Left lung (tissue), 10 donors: ENCODE measurements around the gene ANO5. TPM values are rescaled to one million over a fixed set of nuclear protein-coding genes. Genes with fewer than 3 reads are reported as not detected.

ENCODE experiments used
- ATAC-seq: fragments of 200-7000 bp; cut with Tn5 transposase; one replicate; pipeline ENCODE4 v1.9.1; 2020; ENCODE audit warnings: moderate library complexity
- DNase-seq, 4 donors: peaks; one replicate each; pipeline ENCODE4 v3.0.0-alpha.2; 2013 to 2020
- H3K27ac ChIP-seq, 2 donors: fragments of 200-600 bp; sonication (generic) in 1 of 2; one replicate each; pipeline versions ENCODE4 v1.5.0 to v1.8.0; 2020 to 2021
- H3K27me3 ChIP-seq, 2 donors: fragments of 200-600 bp; sonication (generic) in 1 of 2; one replicate each; pipeline versions ENCODE4 v1.5.0 to v1.8.0; 2020 to 2021
- H3K36me3 ChIP-seq, 2 donors: fragments of 200-600 bp; sonication (generic) in 1 of 2; one replicate each; pipeline versions ENCODE4 v1.5.0 to v1.8.0; 2020 to 2021
- H3K4me1 ChIP-seq, 2 donors: fragments of 200-600 bp; one replicate each; pipeline ENCODE4 v1.8.0; 2021
- H3K4me3 ChIP-seq, 2 donors: fragments of 200-600 bp; sonication (generic) in 1 of 2; one replicate each; pipeline versions ENCODE4 v1.5.0 to v1.8.0; 2020 to 2021; ENCODE audit warnings: mild to moderate bottlenecking in 1 of 2
- H3K9me3 ChIP-seq, 2 donors: fragments of 200-600 bp; sonication (generic) in 1 of 2; one replicate each; pipeline versions ENCODE4 v1.5.0 to v1.8.0; 2020 to 2021
- CTCF ChIP-seq, 2 donors: fragments of 200-600 bp; sonication (generic) in 1 of 2; IDR thresholded peaks; one replicate each; pipeline versions ENCODE4 v1.5.0 to v1.8.0; 2021; ENCODE audit warnings: antibody characterized with exemption in 2 of 2
- intact Hi-C, 2 donors: fragments of 100-400 bp; cut with DNase I; formaldehyde crosslinking; loops; one replicate each; pipeline versions ENCODE4 v1.11.2 to v1.14.2; 2022
- polyA plus RNA-seq, 6 donors: library from polyadenylated mRNA; unstranded; fragments of 120-200 nt; gene quantifications; one replicate each; pipeline ENCODE4 v1.2.1, GENCODE V29; 2013; ENCODE audit not compliant: insufficient read length in 6 of 6
- total RNA-seq, 2 donors: library from RNA; stranded (reverse); fragmentation: NEBNext Ultra II Directional; extraction: Animal tissue kit (Norgen Biotek cat#: 25700); gene quantifications; one replicate each; pipeline ENCODE4 v1.2.1, GENCODE V29; 2021
- donor health status: DM: no; HTN: yes; CAD: no.
- donor health status: DM: no; HTN: no; CAD: no.

The ANO5 gene
- total and polyA plus RNA-seq, 8 donors = 1.9 to 4.6 (median 2.9) TPM

DNA sequence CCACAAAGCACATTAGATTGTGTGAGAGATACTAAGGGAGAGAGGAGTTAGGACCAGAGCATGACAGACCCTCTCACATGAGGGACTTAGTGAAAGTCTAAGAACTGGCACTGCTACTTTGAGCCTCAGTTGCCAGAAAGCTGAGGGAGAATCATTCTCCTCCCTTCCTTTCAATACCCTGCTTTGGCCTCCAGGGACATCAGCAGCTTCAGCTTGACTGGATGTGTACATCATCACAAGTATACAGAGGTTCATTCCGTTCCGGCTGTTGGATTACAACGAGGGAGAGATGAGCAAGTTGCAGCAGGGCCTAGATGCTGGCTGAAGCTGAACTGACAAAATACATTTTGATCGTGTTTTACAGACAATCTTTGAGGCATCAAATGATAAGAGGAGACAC, 15.7 kb upstream of the ANO5 start:
- intact Hi-C loops = no loop called here

DNA sequence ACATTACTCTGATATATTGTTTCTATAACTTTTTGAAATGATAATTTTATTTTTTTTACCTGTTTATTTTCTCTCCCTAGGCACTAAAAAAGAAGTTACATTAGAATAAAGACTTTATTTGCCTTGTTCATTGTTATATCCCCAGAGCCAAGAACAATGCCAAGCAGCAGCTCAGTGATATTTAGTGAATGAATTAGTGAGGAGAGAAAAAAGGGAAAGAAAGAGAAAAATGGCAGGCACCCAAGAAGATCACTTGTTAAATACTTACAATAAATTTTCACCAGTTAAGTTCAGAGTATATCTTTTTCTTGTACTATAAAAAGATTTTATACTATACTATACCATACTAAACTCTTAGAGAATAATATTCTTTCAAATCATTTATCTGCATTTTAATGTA, 13.3 kb upstream of the ANO5 start:
- no peaks in the 10 kb centered on the region for H3K9me3 ChIP-seq
- H3K27me3 ChIP-seq = no peaks in the 10 kb centered on the region
- H3K4me3 ChIP-seq = no peak overlapping the region
- no peaks in the 10 kb centered on the region for H3K4me1 ChIP-seq
- TF ChIP-seq CTCF (IDR thresholded peaks at IDR 0.05) = no peak
- H3K27ac ChIP-seq = no peak overlapping the region
- no peak for DNase-seq
- no peak for ATAC-seq
- no peaks in the 10 kb centered on the region for H3K36me3 ChIP-seq
- intact Hi-C loops = no loop called here

More for the DNA sequence above, 15.7 kb upstream of the ANO5 start:
- no peaks in the 10 kb centered on the region for H3K36me3 ChIP-seq
- no peaks in the 10 kb centered on the region for H3K4me1 ChIP-seq
- no peak overlapping the region for H3K27ac ChIP-seq
- no peak overlapping the region for H3K4me3 ChIP-seq
- no peak for DNase-seq
- TF ChIP-seq CTCF (IDR thresholded peaks at IDR 0.05) = no peak
- ATAC-seq = no peak
- H3K27me3 ChIP-seq = no peaks in the 10 kb centered on the region
- H3K9me3 ChIP-seq = no peaks in the 10 kb centered on the region

GRCh38 chr11:22180131-22180530, 12.8 kb upstream of the ANO5 start:
- H3K36me3 ChIP-seq = no peaks in the 10 kb centered on the region
- DNase-seq (no peak), ATAC-seq (no peak)
- intact Hi-C loops = no loop called here
- no peaks in the 10 kb centered on the region for H3K9me3 ChIP-seq
- H3K27ac ChIP-seq = no peak overlapping the region
- no peaks in the 10 kb centered on the region for H3K4me1 ChIP-seq
- no peak for TF ChIP-seq CTCF (IDR thresholded peaks at IDR 0.05)
- H3K27me3 ChIP-seq = no peaks in the 10 kb centered on the region
- no peak overlapping the region for H3K4me3 ChIP-seq

DNA sequence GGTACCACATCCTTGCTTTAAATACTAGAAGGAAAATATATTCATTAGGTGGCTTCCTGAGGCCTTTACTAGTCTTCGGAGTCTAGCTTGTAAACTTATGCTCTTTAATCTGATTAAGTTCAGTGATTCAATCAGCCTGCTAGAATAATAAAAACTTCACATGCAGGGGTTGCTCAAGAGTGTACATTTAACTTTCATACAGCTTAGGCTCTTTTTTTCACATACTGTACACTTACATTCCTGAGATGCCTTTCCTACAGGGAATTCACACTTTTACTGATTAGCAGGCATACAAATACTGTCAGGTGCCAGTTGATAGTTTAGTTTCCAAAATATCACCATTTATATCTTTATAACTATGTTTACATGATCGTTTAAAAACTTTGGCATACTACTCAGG, 3.2 kb upstream of the ANO5 start:
- ATAC-seq = no peak
- H3K36me3 ChIP-seq = no peaks in the 10 kb centered on the region
- intact Hi-C loops = no loop called here
- no peak for TF ChIP-seq CTCF (IDR thresholded peaks at IDR 0.05)
- no peak for DNase-seq
- H3K4me1 ChIP-seq = peaks cover 0 to 14% of the 10 kb centered on the region in 2 donors
- no peak overlapping the region for H3K27ac ChIP-seq
- H3K4me3 ChIP-seq = no peak overlapping the region
- no peaks in the 10 kb centered on the region for H3K9me3 ChIP-seq
- peaks cover 0 to 25% of the 10 kb centered on the region in 2 donors for H3K27me3 ChIP-seq

DNA sequence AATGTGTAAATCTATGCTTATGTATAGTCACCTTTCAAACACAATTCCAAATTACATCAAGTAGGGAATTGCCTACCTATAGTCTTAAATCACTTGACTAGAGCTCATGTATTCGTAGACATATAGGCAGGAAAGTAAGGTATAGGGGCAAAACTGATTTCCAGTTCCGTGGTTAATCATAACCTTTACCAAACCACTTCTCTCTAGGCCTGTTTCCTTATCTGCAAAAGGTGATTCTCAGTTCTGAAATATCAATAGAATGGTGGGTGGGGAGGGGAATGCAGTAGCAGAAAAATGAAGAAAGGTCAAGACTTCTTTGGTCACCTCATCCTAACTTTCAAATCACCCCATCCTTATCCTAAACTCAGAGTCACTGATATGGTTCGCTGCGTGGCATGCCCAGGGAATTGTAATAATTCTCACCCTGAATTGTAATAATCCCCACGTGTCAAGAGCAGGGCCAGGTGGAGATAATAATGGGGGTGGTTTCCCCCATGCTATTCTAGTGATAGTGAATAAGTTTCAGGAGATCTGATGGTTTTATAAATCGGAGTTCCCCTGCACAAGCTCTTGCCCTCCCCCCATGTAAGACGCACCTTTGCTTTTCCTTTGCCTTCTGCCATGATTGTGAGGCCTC, 1.9 kb upstream of the ANO5 start:
- H3K4me3 ChIP-seq = no peak overlapping the region
- no peak for TF ChIP-seq CTCF (IDR thresholded peaks at IDR 0.05)
- intact Hi-C loops = no loop called here
- H3K27me3 ChIP-seq = peaks cover 0 to 25% of the 10 kb centered on the region in 2 donors
- H3K36me3 ChIP-seq = no peaks in the 10 kb centered on the region
- peaks cover 0 to 15% of the 10 kb centered on the region in 2 donors for H3K4me1 ChIP-seq
- no peak overlapping the region for H3K27ac ChIP-seq
- ATAC-seq (no peak), DNase-seq (no peak)
- no peaks in the 10 kb centered on the region for H3K9me3 ChIP-seq
